ENCODE measurements around the gene GXYLT1.

The GXYLT1 gene

GRCh38 chr12:42163913-42164312 is 19.2 kb upstream of the GXYLT1 start:
- no peak overlapping the region for H3K27ac ChIP-seq (ENCODE audit: poor library complexity, severe bottlenecking)
- H3K4me3 ChIP-seq (ENCODE audit: severe bottlenecking), result no peak overlapping the region
- no peaks in the 10 kb centered on the region for H3K9me3 ChIP-seq (ENCODE audit: severe bottlenecking)
- DNase-seq (ENCODE audit: low spot score) (no peak), ATAC-seq (ENCODE audit: low read depth) (no peak)
- H3K36me3 ChIP-seq (ENCODE audit: low read depth), result peaks cover 23% of the 10 kb centered on the region
- no peak for TF ChIP-seq CTCF (IDR thresholded peaks at IDR 0.05; ENCODE audit: poor library complexity, severe bottlenecking)
- H3K4me1 ChIP-seq (ENCODE audit: insufficient read depth, poor library complexity, severe bottlenecking), result peaks cover 12% of the 10 kb centered on the region
- H3K27me3 ChIP-seq (ENCODE audit: insufficient read depth, poor library complexity, severe bottlenecking), result no peaks in the 10 kb centered on the region

- ATAC-seq (ENCODE audit: low read depth) (no peak), DNase-seq (ENCODE audit: low spot score) (no peak)
- peaks cover 24% of the 10 kb centered on the region for H3K36me3 ChIP-seq (ENCODE audit: low read depth)
- no peaks in the 10 kb centered on the region for H3K27me3 ChIP-seq (ENCODE audit: insufficient read depth, poor library complexity, severe bottlenecking)
- no peak overlapping the region for H3K4me3 ChIP-seq (ENCODE audit: severe bottlenecking)
- no peaks in the 10 kb centered on the region for H3K9me3 ChIP-seq (ENCODE audit: severe bottlenecking)
- no peak overlapping the region for H3K27ac ChIP-seq (ENCODE audit: poor library complexity, severe bottlenecking)
- peaks cover 12% of the 10 kb centered on the region for H3K4me1 ChIP-seq (ENCODE audit: insufficient read depth, poor library complexity, severe bottlenecking)
- TF ChIP-seq CTCF (IDR thresholded peaks at IDR 0.05; ENCODE audit: poor library complexity, severe bottlenecking), result no peak
These were observed 18.3 kb upstream of the GXYLT1 start for GRCh38 chr12:42162965-42163364.

GRCh38 chr12:42162193-42162592 is 17.5 kb upstream of the GXYLT1 start:
- H3K27ac ChIP-seq (ENCODE audit: poor library complexity, severe bottlenecking), result no peak overlapping the region
- H3K4me3 ChIP-seq (ENCODE audit: severe bottlenecking), result no peak overlapping the region
- ATAC-seq (ENCODE audit: low read depth) (peak; percentile 59), DNase-seq (ENCODE audit: low spot score) (no peak)
- H3K27me3 ChIP-seq (ENCODE audit: insufficient read depth, poor library complexity, severe bottlenecking), result no peaks in the 10 kb centered on the region
- no peaks in the 10 kb centered on the region for H3K9me3 ChIP-seq (ENCODE audit: severe bottlenecking)
- peaks cover 24% of the 10 kb centered on the region for H3K36me3 ChIP-seq (ENCODE audit: low read depth)
- H3K4me1 ChIP-seq (ENCODE audit: insufficient read depth, poor library complexity, severe bottlenecking), result peaks cover 12% of the 10 kb centered on the region
- no peak for TF ChIP-seq CTCF (IDR thresholded peaks at IDR 0.05; ENCODE audit: poor library complexity, severe bottlenecking)

GRCh38 chr12:42161529-42161928 is 16.9 kb upstream of the GXYLT1 start:
- ATAC-seq (ENCODE audit: low read depth) (no peak), DNase-seq (ENCODE audit: low spot score) (no peak)
- no peak overlapping the region for H3K27ac ChIP-seq (ENCODE audit: poor library complexity, severe bottlenecking)
- peaks cover 24% of the 10 kb centered on the region for H3K36me3 ChIP-seq (ENCODE audit: low read depth)
- H3K4me3 ChIP-seq (ENCODE audit: severe bottlenecking), result no peak overlapping the region
- H3K4me1 ChIP-seq (ENCODE audit: insufficient read depth, poor library complexity, severe bottlenecking), result peaks cover 12% of the 10 kb centered on the region
- H3K27me3 ChIP-seq (ENCODE audit: insufficient read depth, poor library complexity, severe bottlenecking), result no peaks in the 10 kb centered on the region
- TF ChIP-seq CTCF (IDR thresholded peaks at IDR 0.05; ENCODE audit: poor library complexity, severe bottlenecking), result no peak
- H3K9me3 ChIP-seq (ENCODE audit: severe bottlenecking), result no peaks in the 10 kb centered on the region

GRCh38 chr12:42156232-42156631 is 11.6 kb upstream of the GXYLT1 start:
- H3K9me3 ChIP-seq (ENCODE audit: severe bottlenecking), result no peaks in the 10 kb centered on the region
- no peaks in the 10 kb centered on the region for H3K27me3 ChIP-seq (ENCODE audit: insufficient read depth, poor library complexity, severe bottlenecking)
- H3K4me1 ChIP-seq (ENCODE audit: insufficient read depth, poor library complexity, severe bottlenecking), result no peaks in the 10 kb centered on the region
- peaks cover 20% of the 10 kb centered on the region for H3K36me3 ChIP-seq (ENCODE audit: low read depth)
- no peak for TF ChIP-seq CTCF (IDR thresholded peaks at IDR 0.05; ENCODE audit: poor library complexity, severe bottlenecking)
- no peak for DNase-seq (ENCODE audit: low spot score)
- H3K4me3 ChIP-seq (ENCODE audit: severe bottlenecking), result no peak overlapping the region
- no peak for ATAC-seq (ENCODE audit: low read depth)
- H3K27ac ChIP-seq (ENCODE audit: poor library complexity, severe bottlenecking), result no peak overlapping the region

Measured in RWPE2 (cell line).